Body of pancreas (tissue), 4 donors: Measurements from ENCODE around the gene SPP2.

Source experiments
- POLR2A ChIP-seq, 3 donors: fragments of 450-650 bp; IDR thresholded peaks; one replicate each; pipeline ENCODE4 v1.6.1; 2016; ENCODE audit warnings: antibody characterized with exemption in 3 of 3, mild to moderate bottlenecking in 2 of 3
- TF ChIP-seq, protein P1 (sequence below), 7 experiments: fragments of 450-650 bp in 4 of 7; fragments of 200-600 bp in 3 of 7; sonication (generic) in 3 of 7; IDR thresholded peaks; one replicate each; pipeline ENCODE4 v1.5.1; 2016 to 2019; ENCODE audit warnings: antibody characterized with exemption in 7 of 7

GRCh38 chr2:234091432-234091879 lies 41.0 kb downstream of the SPP2 start:
- TF ChIP-seq, protein P1, sequence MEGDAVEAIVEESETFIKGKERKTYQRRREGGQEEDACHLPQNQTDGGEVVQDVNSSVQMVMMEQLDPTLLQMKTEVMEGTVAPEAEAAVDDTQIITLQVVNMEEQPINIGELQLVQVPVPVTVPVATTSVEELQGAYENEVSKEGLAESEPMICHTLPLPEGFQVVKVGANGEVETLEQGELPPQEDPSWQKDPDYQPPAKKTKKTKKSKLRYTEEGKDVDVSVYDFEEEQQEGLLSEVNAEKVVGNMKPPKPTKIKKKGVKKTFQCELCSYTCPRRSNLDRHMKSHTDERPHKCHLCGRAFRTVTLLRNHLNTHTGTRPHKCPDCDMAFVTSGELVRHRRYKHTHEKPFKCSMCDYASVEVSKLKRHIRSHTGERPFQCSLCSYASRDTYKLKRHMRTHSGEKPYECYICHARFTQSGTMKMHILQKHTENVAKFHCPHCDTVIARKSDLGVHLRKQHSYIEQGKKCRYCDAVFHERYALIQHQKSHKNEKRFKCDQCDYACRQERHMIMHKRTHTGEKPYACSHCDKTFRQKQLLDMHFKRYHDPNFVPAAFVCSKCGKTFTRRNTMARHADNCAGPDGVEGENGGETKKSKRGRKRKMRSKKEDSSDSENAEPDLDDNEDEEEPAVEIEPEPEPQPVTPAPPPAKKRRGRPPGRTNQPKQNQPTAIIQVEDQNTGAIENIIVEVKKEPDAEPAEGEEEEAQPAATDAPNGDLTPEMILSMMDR (IDR thresholded peaks at IDR 0.05) = no peak
- peak in 1 of 3 donors; percentile 11 for TF ChIP-seq POLR2A (IDR thresholded peaks at IDR 0.05)
